Lower lobe of right lung (tissue), 2 donors: ENCODE results near the gene CXCR3. TPM values are rescaled to one million over a fixed set of nuclear protein-coding genes. Genes with fewer than 3 reads are reported as not detected.
A peak's percentile ranks its signal among the peaks of the same experiment; 100 is the strongest.

Experiments used
- ATAC-seq, 2 donors: fragments of 200-7000 bp; cut with Tn5 transposase; one replicate each; pipeline ENCODE4 v1.9.1; 2020 to 2022; ENCODE audit warnings: mild to moderate bottlenecking in 2 of 2, moderate library complexity in 2 of 2
- DNase-seq: peaks from one replicate; pipeline ENCODE4 v3.0.0-alpha.2; 2020
- H3K27ac ChIP-seq: fragments of 200-600 bp; one replicate; pipeline ENCODE4 v1.8.0; 2022
- H3K27me3 ChIP-seq: fragments of 200-600 bp; one replicate; pipeline ENCODE4 v1.8.0; 2022; ENCODE audit warnings: low read depth
- H3K36me3 ChIP-seq: fragments of 200-600 bp; one replicate; pipeline ENCODE4 v1.8.0; 2022; ENCODE audit warnings: mild to moderate bottlenecking
- H3K4me1 ChIP-seq: fragments of 200-600 bp; one replicate; pipeline ENCODE4 v1.8.0; 2022
- H3K4me3 ChIP-seq: fragments of 200-600 bp; one replicate; pipeline ENCODE4 v1.8.0; 2022; ENCODE audit warnings: mild to moderate bottlenecking
- H3K9me3 ChIP-seq: fragments of 200-600 bp; one replicate; pipeline ENCODE4 v1.8.0; 2022
- CTCF ChIP-seq: fragments of 200-600 bp; IDR thresholded peaks from one replicate; pipeline ENCODE4 v1.8.0; 2022; ENCODE audit warnings: antibody characterized with exemption, mild to moderate bottlenecking
- intact Hi-C: fragments of 100-400 bp; cut with DNase I; formaldehyde crosslinking; loops from one replicate; pipeline ENCODE4 v1.11.0; 2022
- total RNA-seq: library from RNA; stranded (reverse); fragmentation: NEBNext Ultra II Directional; extraction: Animal tissue kit (Norgen Biotek cat#: 25700); gene quantifications from one replicate; pipeline ENCODE4 v1.2.1, GENCODE V29; 2021
- donor health status: DM: no; HTN: yes; CAD: no; lungs with severe emphysema.

The CXCR3 gene
- total RNA-seq, 1 donor from 2014 or later, result 1.9 TPM

DNA sequence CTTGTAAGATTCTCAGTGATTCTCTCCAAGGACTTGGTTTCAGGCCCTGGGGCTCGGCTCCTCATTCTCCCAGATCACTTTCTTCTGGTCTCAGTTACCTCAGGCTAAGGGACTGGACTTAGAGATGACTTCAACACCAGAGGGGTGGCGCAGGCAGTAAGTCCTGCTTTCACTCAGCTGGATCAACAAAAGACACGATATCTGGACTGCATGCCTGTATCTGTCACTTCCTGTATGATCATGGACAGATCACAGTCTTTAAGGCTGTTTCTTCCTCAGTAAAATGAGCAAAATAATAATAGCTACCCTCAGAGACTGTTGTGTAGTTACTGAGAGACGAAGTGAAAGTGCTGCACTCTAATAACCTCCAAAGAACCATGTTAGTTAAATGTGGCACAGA is 19.5 kb upstream of the CXCR3 start:
- intact Hi-C loops, result no loop called here
- no peak for TF ChIP-seq CTCF
- H3K27ac ChIP-seq, result peak overlapping the region; percentile 18
- no peaks in the 10 kb centered on the region for H3K36me3 ChIP-seq
- no peaks in the 10 kb centered on the region for H3K4me1 ChIP-seq
- DNase-seq (no peak), ATAC-seq (no peak)
- H3K27me3 ChIP-seq, result no peaks in the 10 kb centered on the region
- no peak overlapping the region for H3K4me3 ChIP-seq
- no peaks in the 10 kb centered on the region for H3K9me3 ChIP-seq

GRCh38 chrX:71637253-71637618 is 18.9 kb upstream of the CXCR3 start:
- Histone ChIP-seq H3K36me3 (no peaks in the 10 kb centered on the region), H3K9me3 (no peaks in the 10 kb centered on the region), H3K27ac (no peak overlapping the region), H3K4me3 (no peak overlapping the region), H3K4me1 (no peaks in the 10 kb centered on the region), H3K27me3 (no peaks in the 10 kb centered on the region)
- peak in 1 of 2 donors; percentile 16 for ATAC-seq
- intact Hi-C loops, result no loop called here
- no peak for DNase-seq
- TF ChIP-seq CTCF, result no peak

- Histone ChIP-seq H3K4me3 (no peak overlapping the region), H3K36me3 (no peaks in the 10 kb centered on the region), H3K9me3 (no peaks in the 10 kb centered on the region), H3K27me3 (no peaks in the 10 kb centered on the region), H3K27ac (no peak overlapping the region), H3K4me1 (no peaks in the 10 kb centered on the region)
- ATAC-seq, result peak in 1 of 2 donors; percentile 18
- no peak for TF ChIP-seq CTCF
- DNase-seq, result no peak
- intact Hi-C loops, result no loop called here
These were observed 18.3 kb upstream of the CXCR3 start for GRCh38 chrX:71636438-71637252.

- H3K9me3 ChIP-seq, result no peaks in the 10 kb centered on the region
- no peaks in the 10 kb centered on the region for H3K4me1 ChIP-seq
- H3K4me3 ChIP-seq, result no peak overlapping the region
- H3K36me3 ChIP-seq, result no peaks in the 10 kb centered on the region
- TF ChIP-seq CTCF, result no peak
- no peak overlapping the region for H3K27ac ChIP-seq
- intact Hi-C loops, result no loop called here
- no peaks in the 10 kb centered on the region for H3K27me3 ChIP-seq
- ATAC-seq, result no peak
- no peak for DNase-seq
These were observed 16.1 kb upstream of the CXCR3 start for GRCh38 chrX:71634366-71634765.

- DNase-seq, result no peak
- Histone ChIP-seq H3K9me3 (no peaks in the 10 kb centered on the region), H3K27ac (no peak overlapping the region), H3K27me3 (no peaks in the 10 kb centered on the region), H3K36me3 (no peaks in the 10 kb centered on the region), H3K4me1 (no peaks in the 10 kb centered on the region), H3K4me3 (no peak overlapping the region)
- peak; percentile 37 to 56 for ATAC-seq
- TF ChIP-seq CTCF, result no peak
- intact Hi-C loops, result no loop called here
These were observed 14.8 kb upstream of the CXCR3 start for GRCh38 chrX:71632923-71633657.
